ENCODE measurements around the gene NPTX2. TPM values are rescaled to one million over a fixed set of nuclear protein-coding genes. Genes with fewer than 3 reads are reported as not detected.

The NPTX2 gene
- polyA plus RNA-seq, 1 donor = 9.2 TPM

- WGBS (ENCODE audit: insufficient coverage, low lambda C conversion rate) = no CpG with 5 or more reads among the region's 13 CpGs
- H3K4me1 ChIP-seq (ENCODE audit: control insufficient read depth, insufficient read depth, low read length) = no peaks in the 10 kb centered on the region
These were observed 11.9 kb downstream of the NPTX2 start for GRCh38 chr7:98629001-98629431.

GRCh38 chr7:98630149-98630548, 13.1 kb downstream of the NPTX2 start:
- Histone ChIP-seq H3K27ac (ENCODE audit: low read length) (no peak overlapping the region), H3K27me3 (ENCODE audit: control insufficient read depth, insufficient read depth, low read length) (peaks cover 14% of the 10 kb centered on the region), H3K9me3 (ENCODE audit: control insufficient read depth, low read depth, low read length) (no peaks in the 10 kb centered on the region), H3K4me3 (ENCODE audit: low read length) (no peak overlapping the region), H3K4me1 (ENCODE audit: control insufficient read depth, insufficient read depth, low read length) (no peaks in the 10 kb centered on the region), H3K36me3 (ENCODE audit: control insufficient read depth, insufficient read depth, low read length) (no peaks in the 10 kb centered on the region)
- DNase-seq = no peak
- 90% methylated on average over 2 of the region's 9 CpGs for WGBS (ENCODE audit: insufficient coverage, low lambda C conversion rate)

More at GRCh38 chr7:98629001-98629431, 11.9 kb downstream of the NPTX2 start:
- Histone ChIP-seq H3K4me3 (ENCODE audit: low read length) (no peak overlapping the region), H3K27ac (ENCODE audit: low read length) (no peak overlapping the region), H3K9me3 (ENCODE audit: control insufficient read depth, low read depth, low read length) (no peaks in the 10 kb centered on the region), H3K27me3 (ENCODE audit: control insufficient read depth, insufficient read depth, low read length) (peaks cover 14% of the 10 kb centered on the region), H3K36me3 (ENCODE audit: control insufficient read depth, insufficient read depth, low read length) (no peaks in the 10 kb centered on the region)
- DNase-seq = no peak

GRCh38 chr7:98630770-98631169, 13.7 kb downstream of the NPTX2 start:
- Histone ChIP-seq H3K4me1 (ENCODE audit: control insufficient read depth, insufficient read depth, low read length) (no peaks in the 10 kb centered on the region), H3K9me3 (ENCODE audit: control insufficient read depth, low read depth, low read length) (no peaks in the 10 kb centered on the region), H3K36me3 (ENCODE audit: control insufficient read depth, insufficient read depth, low read length) (no peaks in the 10 kb centered on the region), H3K4me3 (ENCODE audit: low read length) (no peak overlapping the region), H3K27ac (ENCODE audit: low read length) (no peak overlapping the region), H3K27me3 (ENCODE audit: control insufficient read depth, insufficient read depth, low read length) (peaks cover 14% of the 10 kb centered on the region)
- WGBS (ENCODE audit: insufficient coverage, low lambda C conversion rate) = no CpG with 5 or more reads among the region's 3 CpGs
- no peak for DNase-seq

GRCh38 chr7:98638853-98639252, 21.8 kb downstream of the NPTX2 start:
- no peak for DNase-seq
- WGBS (ENCODE audit: insufficient coverage, low lambda C conversion rate) = no CpG with 5 or more reads among the region's 2 CpGs
- no peaks in the 10 kb centered on the region for H3K36me3 ChIP-seq (ENCODE audit: control insufficient read depth, insufficient read depth, low read length)

GRCh38 chr7:98640375-98640774, 23.3 kb downstream of the NPTX2 start:
- Histone ChIP-seq H3K4me3 (ENCODE audit: low read length) (no peak overlapping the region), H3K27me3 (ENCODE audit: control insufficient read depth, insufficient read depth, low read length) (no peaks in the 10 kb centered on the region), H3K36me3 (ENCODE audit: control insufficient read depth, insufficient read depth, low read length) (no peaks in the 10 kb centered on the region), H3K9me3 (ENCODE audit: control insufficient read depth, low read depth, low read length) (peaks cover 4% of the 10 kb centered on the region), H3K27ac (ENCODE audit: low read length) (no peak overlapping the region), H3K4me1 (ENCODE audit: control insufficient read depth, insufficient read depth, low read length) (no peaks in the 10 kb centered on the region)
- WGBS (ENCODE audit: insufficient coverage, low lambda C conversion rate) = no CpG with 5 or more reads among the region's 9 CpGs
- DNase-seq = no peak

More at GRCh38 chr7:98638853-98639252, 21.8 kb downstream of the NPTX2 start:
- H3K27me3 ChIP-seq (ENCODE audit: control insufficient read depth, insufficient read depth, low read length) = no peaks in the 10 kb centered on the region
- no peak overlapping the region for H3K4me3 ChIP-seq (ENCODE audit: low read length)
- no peaks in the 10 kb centered on the region for H3K4me1 ChIP-seq (ENCODE audit: control insufficient read depth, insufficient read depth, low read length)
- H3K9me3 ChIP-seq (ENCODE audit: control insufficient read depth, low read depth, low read length) = peaks cover 4% of the 10 kb centered on the region
- H3K27ac ChIP-seq (ENCODE audit: low read length) = no peak overlapping the region

- no peak for DNase-seq
- WGBS (ENCODE audit: insufficient coverage, low lambda C conversion rate) = no CpG with 5 or more reads among the region's 15 CpGs
- Histone ChIP-seq H3K27me3 (ENCODE audit: control insufficient read depth, insufficient read depth, low read length) (no peaks in the 10 kb centered on the region), H3K4me3 (ENCODE audit: low read length) (no peak overlapping the region), H3K27ac (ENCODE audit: low read length) (no peak overlapping the region), H3K4me1 (ENCODE audit: control insufficient read depth, insufficient read depth, low read length) (no peaks in the 10 kb centered on the region), H3K36me3 (ENCODE audit: control insufficient read depth, insufficient read depth, low read length) (no peaks in the 10 kb centered on the region), H3K9me3 (ENCODE audit: control insufficient read depth, low read depth, low read length) (peaks cover 4% of the 10 kb centered on the region)
These were observed 24.8 kb downstream of the NPTX2 start for GRCh38 chr7:98641646-98642500.

- H3K27ac ChIP-seq (ENCODE audit: low read length) = no peak overlapping the region
- no peaks in the 10 kb centered on the region for H3K4me1 ChIP-seq (ENCODE audit: control insufficient read depth, insufficient read depth, low read length)
- no peak for DNase-seq
- peaks cover 4% of the 10 kb centered on the region for H3K9me3 ChIP-seq (ENCODE audit: control insufficient read depth, low read depth, low read length)
- no CpG with 5 or more reads among the region's 3 CpGs for WGBS (ENCODE audit: insufficient coverage, low lambda C conversion rate)
- no peaks in the 10 kb centered on the region for H3K27me3 ChIP-seq (ENCODE audit: control insufficient read depth, insufficient read depth, low read length)
- H3K36me3 ChIP-seq (ENCODE audit: control insufficient read depth, insufficient read depth, low read length) = no peaks in the 10 kb centered on the region
- no peak overlapping the region for H3K4me3 ChIP-seq (ENCODE audit: low read length)
These were observed 26.3 kb downstream of the NPTX2 start for GRCh38 chr7:98643236-98643985.

GRCh38 chr7:98646465-98646864, 29.4 kb downstream of the NPTX2 start:
- Histone ChIP-seq H3K36me3 (ENCODE audit: control insufficient read depth, insufficient read depth, low read length) (no peaks in the 10 kb centered on the region), H3K4me3 (ENCODE audit: low read length) (no peak overlapping the region), H3K27me3 (ENCODE audit: control insufficient read depth, insufficient read depth, low read length) (no peaks in the 10 kb centered on the region), H3K4me1 (ENCODE audit: control insufficient read depth, insufficient read depth, low read length) (no peaks in the 10 kb centered on the region), H3K27ac (ENCODE audit: low read length) (no peak overlapping the region), H3K9me3 (ENCODE audit: control insufficient read depth, low read depth, low read length) (no peaks in the 10 kb centered on the region)
- DNase-seq = no peak
- no CpG with 5 or more reads among the region's 2 CpGs for WGBS (ENCODE audit: insufficient coverage, low lambda C conversion rate)

- H3K36me3 ChIP-seq (ENCODE audit: control insufficient read depth, insufficient read depth, low read length) = no peaks in the 10 kb centered on the region
- DNase-seq = no peak
- WGBS (ENCODE audit: insufficient coverage, low lambda C conversion rate) = no CpG with 5 or more reads among the region's 4 CpGs
- H3K4me1 ChIP-seq (ENCODE audit: control insufficient read depth, insufficient read depth, low read length) = no peaks in the 10 kb centered on the region
- H3K27ac ChIP-seq (ENCODE audit: low read length) = no peak overlapping the region
- no peak overlapping the region for H3K4me3 ChIP-seq (ENCODE audit: low read length)
- H3K27me3 ChIP-seq (ENCODE audit: control insufficient read depth, insufficient read depth, low read length) = no peaks in the 10 kb centered on the region
- no peaks in the 10 kb centered on the region for H3K9me3 ChIP-seq (ENCODE audit: control insufficient read depth, low read depth, low read length)
These were observed 30.2 kb downstream of the NPTX2 start for GRCh38 chr7:98647326-98647725.

GRCh38 chr7:98651760-98652159, 34.7 kb downstream of the NPTX2 start:
- Histone ChIP-seq H3K27me3 (ENCODE audit: control insufficient read depth, insufficient read depth, low read length) (no peaks in the 10 kb centered on the region), H3K4me1 (ENCODE audit: control insufficient read depth, insufficient read depth, low read length) (no peaks in the 10 kb centered on the region), H3K27ac (ENCODE audit: low read length) (no peak overlapping the region), H3K4me3 (ENCODE audit: low read length) (no peak overlapping the region), H3K36me3 (ENCODE audit: control insufficient read depth, insufficient read depth, low read length) (no peaks in the 10 kb centered on the region), H3K9me3 (ENCODE audit: control insufficient read depth, low read depth, low read length) (no peaks in the 10 kb centered on the region)
- no CpG with 5 or more reads among the region's 6 CpGs for WGBS (ENCODE audit: insufficient coverage, low lambda C conversion rate)
- DNase-seq = no peak
